Measurements from ENCODE around the gene RAB44. TPM values are rescaled to one million over a fixed set of nuclear protein-coding genes. Genes with fewer than 3 reads are reported as not detected.

RAB44 gene
- total and polyA plus RNA-seq, 3 experiments from 2014 or later = not detected

- ChIA-PET POLR2A (no interaction called here), CTCF (interaction anchor here (1.0 to 8.1 kb wide), 9 partner anchors 11 to 447 kb away, joined by 3 to 70 read pairs (median 4); no protein-coding TSS in a partner anchor)
- H3K4me1 ChIP-seq (ENCODE audit: insufficient read depth, low read length) = peaks cover 31% of the 10 kb centered on the region
- H3K4me3 ChIP-seq (ENCODE audit: low read length) = no peak overlapping the region
- no peak overlapping the region for H3K27ac ChIP-seq (ENCODE audit: low read depth, low read length)
- Mint-ChIP-seq H3K4me3 (no peak overlapping the region), H3K27ac (no peak overlapping the region), H3K4me1 (peaks cover 25 to 29% (median 26%) of the 10 kb centered on the region in 3 donors), H3K9me3 (no peaks in the 10 kb centered on the region), H3K36me3 (no peaks in the 10 kb centered on the region), H3K27me3 (peaks cover 0 to 5% of the 10 kb centered on the region in 2 donors)
- H3K9me3 ChIP-seq (ENCODE audit: low read length) = no peaks in the 10 kb centered on the region
- no peaks in the 10 kb centered on the region for H3K27me3 ChIP-seq (ENCODE audit: insufficient read depth, low read length, poor library complexity, severe bottlenecking)
- no peaks in the 10 kb centered on the region for H3K36me3 ChIP-seq (ENCODE audit: insufficient read depth, low read length)
- no peak for DNase-seq
These were observed 67.6 kb downstream of the RAB44 start for GRCh38 chr6:36765190-36765589.

GRCh38 chr6:36765594-36766398, 68.2 kb downstream of the RAB44 start:
- H3K27ac Mint-ChIP-seq = peak overlapping the region in 7 of 8 donors; percentile 38 to 87 (median 52)
- no peak overlapping the region for H3K4me3 ChIP-seq (ENCODE audit: low read length)

GRCh38 chr6:36766399-36766945, 68.8 kb downstream of the RAB44 start:
- Mint-ChIP-seq H3K4me3 (peak overlapping the region in 2 of 7 donors; percentile 29 to 40), H3K27ac (peak overlapping the region in 7 of 8 donors; percentile 38 to 87 (median 52)), H3K27me3 (peaks cover 0 to 2% of the 10 kb centered on the region in 2 donors), H3K9me3 (no peaks in the 10 kb centered on the region), H3K36me3 (no peaks in the 10 kb centered on the region), H3K4me1 (peaks cover 35 to 42% (median 37%) of the 10 kb centered on the region in 3 donors)
- Histone ChIP-seq H3K9me3 (ENCODE audit: low read length) (no peaks in the 10 kb centered on the region), H3K36me3 (ENCODE audit: insufficient read depth, low read length) (no peaks in the 10 kb centered on the region), H3K4me3 (ENCODE audit: low read length) (no peak overlapping the region), H3K4me1 (ENCODE audit: insufficient read depth, low read length) (peaks cover 40% of the 10 kb centered on the region), H3K27ac (ENCODE audit: low read depth, low read length) (no peak overlapping the region), H3K27me3 (ENCODE audit: insufficient read depth, low read length, poor library complexity, severe bottlenecking) (no peaks in the 10 kb centered on the region)
- ChIA-PET CTCF (interaction anchor here (0.7 to 8.1 kb wide), 12 partner anchors 7 to 446 kb away, joined by 3 to 70 read pairs (median 6); no protein-coding TSS in a partner anchor), POLR2A (no interaction called here)
- DNase-seq = no peak

More at GRCh38 chr6:36765594-36766398, 68.2 kb downstream of the RAB44 start:
- peaks cover 37% of the 10 kb centered on the region for H3K4me1 ChIP-seq (ENCODE audit: insufficient read depth, low read length)
- POLR2A ChIA-PET = no interaction called here
- H3K27me3 Mint-ChIP-seq = peaks cover 0 to 2% of the 10 kb centered on the region in 2 donors
- DNase-seq = peak; percentile 68 to 82 (median 69)
- H3K9me3 Mint-ChIP-seq = no peaks in the 10 kb centered on the region
- no peaks in the 10 kb centered on the region for H3K36me3 ChIP-seq (ENCODE audit: insufficient read depth, low read length)
- peak overlapping the region in 2 of 7 donors; percentile 29 to 40 for H3K4me3 Mint-ChIP-seq
- H3K36me3 Mint-ChIP-seq = no peaks in the 10 kb centered on the region
- no peak overlapping the region for H3K27ac ChIP-seq (ENCODE audit: low read depth, low read length)
- no peaks in the 10 kb centered on the region for H3K9me3 ChIP-seq (ENCODE audit: low read length)
- peaks cover 31 to 35% (median 32%) of the 10 kb centered on the region in 3 donors for H3K4me1 Mint-ChIP-seq
- CTCF ChIA-PET = interaction anchor here (0.7 to 8.1 kb wide), 12 partner anchors 10 to 447 kb away, joined by 3 to 70 read pairs (median 4); no protein-coding TSS in a partner anchor
- H3K27me3 ChIP-seq (ENCODE audit: insufficient read depth, low read length, poor library complexity, severe bottlenecking) = no peaks in the 10 kb centered on the region

- Histone ChIP-seq H3K27ac (ENCODE audit: low read depth, low read length) (no peak overlapping the region), H3K4me3 (ENCODE audit: low read length) (peak overlapping the region; percentile 20), H3K27me3 (ENCODE audit: insufficient read depth, low read length, poor library complexity, severe bottlenecking) (no peaks in the 10 kb centered on the region), H3K4me1 (ENCODE audit: insufficient read depth, low read length) (peaks cover 40% of the 10 kb centered on the region), H3K36me3 (ENCODE audit: insufficient read depth, low read length) (no peaks in the 10 kb centered on the region), H3K9me3 (ENCODE audit: low read length) (no peaks in the 10 kb centered on the region)
- ChIA-PET POLR2A (no interaction called here), CTCF (interaction anchor here (1.0 to 8.1 kb wide), 5 partner anchors 10 to 281 kb away, joined by 3 to 70 read pairs (median 43); no protein-coding TSS in a partner anchor)
- no peak for DNase-seq
- H3K27me3 Mint-ChIP-seq = peaks cover 0 to 2% of the 10 kb centered on the region in 2 donors
- H3K4me3 Mint-ChIP-seq = peak overlapping the region; percentile 1 to 84 (median 66)
- peak overlapping the region; percentile 84 to 96 (median 90) for H3K27ac Mint-ChIP-seq
- H3K9me3 Mint-ChIP-seq = no peaks in the 10 kb centered on the region
- H3K36me3 Mint-ChIP-seq = no peaks in the 10 kb centered on the region
- H3K4me1 Mint-ChIP-seq = peaks cover 37 to 45% (median 37%) of the 10 kb centered on the region in 3 donors
These were observed 71.6 kb downstream of the RAB44 start for GRCh38 chr6:36769183-36769675.

- Histone ChIP-seq H3K9me3 (ENCODE audit: low read length) (no peaks in the 10 kb centered on the region), H3K27me3 (ENCODE audit: insufficient read depth, low read length, poor library complexity, severe bottlenecking) (no peaks in the 10 kb centered on the region), H3K4me1 (ENCODE audit: insufficient read depth, low read length) (peaks cover 40% of the 10 kb centered on the region), H3K4me3 (ENCODE audit: low read length) (peak overlapping the region; percentile 20), H3K36me3 (ENCODE audit: insufficient read depth, low read length) (no peaks in the 10 kb centered on the region), H3K27ac (ENCODE audit: low read depth, low read length) (no peak overlapping the region)
- ChIA-PET CTCF (interaction anchor here (1.0 to 8.1 kb wide), 6 partner anchors 10 to 281 kb away, joined by 3 to 70 read pairs (median 25); no protein-coding TSS in a partner anchor), POLR2A (no interaction called here)
- Mint-ChIP-seq H3K27ac (peak overlapping the region; percentile 84 to 96 (median 90)), H3K4me3 (peak overlapping the region; percentile 1 to 84 (median 66)), H3K4me1 (peaks cover 37 to 45% (median 37%) of the 10 kb centered on the region in 3 donors), H3K27me3 (peaks cover 0 to 2% of the 10 kb centered on the region in 2 donors), H3K9me3 (no peaks in the 10 kb centered on the region), H3K36me3 (no peaks in the 10 kb centered on the region)
- peak in 2 of 5 donors; percentile 18 to 28 for DNase-seq
These were observed 72.3 kb downstream of the RAB44 start for GRCh38 chr6:36769676-36770499.

- no peak overlapping the region for H3K4me3 ChIP-seq (ENCODE audit: low read length)
- Mint-ChIP-seq H3K27me3 (no peaks in the 10 kb centered on the region), H3K36me3 (no peaks in the 10 kb centered on the region), H3K27ac (peak overlapping the region; percentile 84 to 96 (median 93)), H3K4me1 (peaks cover 34 to 41% (median 37%) of the 10 kb centered on the region in 3 donors), H3K4me3 (peak overlapping the region in 2 of 7 donors; percentile 26 to 79), H3K9me3 (no peaks in the 10 kb centered on the region)
- no peaks in the 10 kb centered on the region for H3K9me3 ChIP-seq (ENCODE audit: low read length)
- H3K36me3 ChIP-seq (ENCODE audit: insufficient read depth, low read length) = no peaks in the 10 kb centered on the region
- H3K27me3 ChIP-seq (ENCODE audit: insufficient read depth, low read length, poor library complexity, severe bottlenecking) = no peaks in the 10 kb centered on the region
- ChIA-PET POLR2A (no interaction called here), CTCF (interaction anchor here (1.0 to 8.1 kb wide), 3 partner anchors 10 to 247 kb away, joined by 3 to 70 read pairs (median 43); no protein-coding TSS in a partner anchor)
- peaks cover 40% of the 10 kb centered on the region for H3K4me1 ChIP-seq (ENCODE audit: insufficient read depth, low read length)
- DNase-seq = no peak
- H3K27ac ChIP-seq (ENCODE audit: low read depth, low read length) = no peak overlapping the region
These were observed 73.5 kb downstream of the RAB44 start for GRCh38 chr6:36771145-36771544.

- no peak for DNase-seq
- CTCF ChIA-PET = interaction anchor here (1.2 to 1.7 kb wide), 2 partner anchors 13 to 15 kb away, joined by 3 to 4 read pairs; no protein-coding TSS in a partner anchor
- no peaks in the 10 kb centered on the region for H3K27me3 ChIP-seq (ENCODE audit: insufficient read depth, low read length, poor library complexity, severe bottlenecking)
- H3K9me3 Mint-ChIP-seq = no peaks in the 10 kb centered on the region
- no peaks in the 10 kb centered on the region for H3K27me3 Mint-ChIP-seq
- H3K4me1 ChIP-seq (ENCODE audit: insufficient read depth, low read length) = peaks cover 37% of the 10 kb centered on the region
- H3K36me3 ChIP-seq (ENCODE audit: insufficient read depth, low read length) = no peaks in the 10 kb centered on the region
- H3K4me3 ChIP-seq (ENCODE audit: low read length) = no peak overlapping the region
- POLR2A ChIA-PET = no interaction called here
- H3K4me1 Mint-ChIP-seq = peaks cover 31 to 39% (median 34%) of the 10 kb centered on the region in 3 donors
- H3K4me3 Mint-ChIP-seq = no peak overlapping the region
- H3K27ac Mint-ChIP-seq = peak overlapping the region in 5 of 8 donors; percentile 5 to 96 (median 66)
- no peak overlapping the region for H3K27ac ChIP-seq (ENCODE audit: low read depth, low read length)
- no peaks in the 10 kb centered on the region for H3K36me3 Mint-ChIP-seq
- H3K9me3 ChIP-seq (ENCODE audit: low read length) = no peaks in the 10 kb centered on the region
These were observed 74.8 kb downstream of the RAB44 start for GRCh38 chr6:36772397-36772796.

All from CD8-positive, alpha-beta memory T cell (primary cell).